H1 (cell line): ENCODE results near the gene GSG1L. TPM values are rescaled to one million over a fixed set of nuclear protein-coding genes. Genes with fewer than 3 reads are reported as not detected.

ENCODE experiments used
- CTCF ChIA-PET: fragments of 300-600 bp; sonication (Branson Sonifier 250); formaldehyde crosslinking; loops from one replicate; lab custom pipeline; 2021; ENCODE audit not compliant: partially characterized antibody; lab: Charles Lee
- POLR2A ChIA-PET: fragments of 300-600 bp; sonication (Branson Sonifier 250); formaldehyde crosslinking; loops from one replicate; lab custom pipeline; 2021; ENCODE audit warnings: inconsistent platforms; ENCODE audit not compliant: partially characterized antibody; lab: Charles Lee
- DNase-seq, 2 experiments: peaks; one replicate each; pipeline versions ENCODE4 v3.0.0 to v3.0.0-alpha.2; 2010 to 2022; ENCODE audit warnings: low spot score in 2 of 2, low read depth in 1 of 2, mixed read lengths in 1 of 2
- FAIRE-seq: peaks from 2 replicates; lab custom pipeline; 2011; peaks lifted over from hg19 to GRCh38; lab: Jason Lieb, UNC
- H2AFZ ChIP-seq: 2 replicates; pipeline ENCODE4 v1.8.1; 2012; ENCODE audit warnings: low read length, inconsistent platforms
- H2AK5ac ChIP-seq: 2 replicates; pipeline ENCODE4 v1.6.1; 2013; ENCODE audit warnings: low read depth, low read length
- H2BK120ac ChIP-seq: replicated peaks from 2 replicates; pipeline ENCODE3; 2013; ENCODE audit warnings: low read depth, low read length, inconsistent platforms
- H2BK12ac ChIP-seq: 2 replicates; pipeline ENCODE4 v1.6.1; 2013; ENCODE audit warnings: low read depth, low read length
- H2BK15ac ChIP-seq: 2 replicates; pipeline ENCODE4 v1.6.1; 2013; ENCODE audit warnings: low read length
- H2BK20ac ChIP-seq: 2 replicates; pipeline ENCODE4 v1.6.1; 2013; ENCODE audit warnings: low read length
- H2BK5ac ChIP-seq: 2 replicates; pipeline ENCODE4 v1.6.1; 2013; ENCODE audit warnings: low read depth, low read length
- H3K14ac ChIP-seq: 2 replicates; pipeline ENCODE4 v1.6.1; 2013; ENCODE audit warnings: inconsistent platforms; ENCODE audit not compliant: insufficient read length
- H3K18ac ChIP-seq: 2 replicates; pipeline ENCODE4 v1.6.1; 2013; ENCODE audit warnings: low read length; ENCODE audit errors: extremely low read depth
- H3K23ac ChIP-seq: 2 replicates; pipeline ENCODE4 v1.6.1; 2013; ENCODE audit warnings: inconsistent platforms; ENCODE audit not compliant: insufficient read length
- H3K23me2 ChIP-seq: 2 replicates; pipeline ENCODE4 v1.6.1; 2013; ENCODE audit warnings: low read depth, low read length
- H3K27ac ChIP-seq: 2 replicates; pipeline ENCODE4 v1.6.1; 2011; ENCODE audit warnings: low read depth, low read length, inconsistent platforms
- H3K27me3 ChIP-seq, 4 experiments: replicated peaks in 1 of 4; 1 replicate in 1 of 4; 2 replicates in 3 of 4; pipeline versions ENCODE4 v1.6.1 to v1.8.1; 2011 to 2013; ENCODE audit warnings: low read length in 3 of 4, mild to moderate bottlenecking in 3 of 4, inconsistent platforms in 2 of 4, mixed read lengths in 2 of 4, moderate library complexity in 1 of 4; ENCODE audit not compliant: control insufficient read depth in 3 of 4, insufficient read depth in 3 of 4; ENCODE audit errors: extremely low read depth in 1 of 4
- H3K36me3 ChIP-seq, 4 experiments: 2 replicates each; pipeline versions ENCODE4 v1.6.1 to v1.8.1; 2011 to 2013; ENCODE audit warnings: mild to moderate bottlenecking in 4 of 4, low read length in 3 of 4, moderate library complexity in 2 of 4, control low read depth in 1 of 4, inconsistent platforms in 1 of 4; ENCODE audit not compliant: insufficient read depth in 4 of 4, control insufficient read depth in 2 of 4
- H3K4ac ChIP-seq: replicated peaks from 2 replicates; pipeline ENCODE3; 2013; ENCODE audit warnings: low read length, low read depth, mixed read lengths, inconsistent platforms; ENCODE audit not compliant: insufficient read length
- H3K4me1 ChIP-seq, 4 experiments: replicated peaks in 1 of 4; 1 replicate in 1 of 4; 2 replicates in 3 of 4; pipeline versions ENCODE4 v1.6.1 to v1.8.1; 2011 to 2013; ENCODE audit warnings: low read length in 3 of 4, inconsistent platforms in 2 of 4, mixed read lengths in 1 of 4; ENCODE audit not compliant: insufficient read depth in 4 of 4, control insufficient read depth in 3 of 4
- H3K4me2 ChIP-seq, 2 experiments: 2 replicates each; pipeline versions ENCODE4 v1.6.1 to v1.8.1; 2011 to 2013; ENCODE audit warnings: low read depth in 2 of 2, low read length in 2 of 2, control low read depth in 1 of 2, inconsistent platforms in 1 of 2, mild to moderate bottlenecking in 1 of 2; ENCODE audit not compliant: insufficient read depth in 1 of 2
- H3K4me3 ChIP-seq, 4 experiments: fragments of 200-600, 300-600 bp in 1 of 4; sonication (generic), shearing (Covaris generic), sonication (Bioruptor Twin) in 1 of 4; 2 replicates each; pipeline versions ENCODE4 v1.5.1 to v1.8.1; 2011 to 2016; ENCODE audit warnings: low read length in 4 of 4, low read depth in 3 of 4, control low read depth in 2 of 4, inconsistent platforms in 2 of 4, mild to moderate bottlenecking in 2 of 4, mixed read lengths in 1 of 4, moderate library complexity in 1 of 4; ENCODE audit not compliant: insufficient read depth in 2 of 4; ENCODE audit errors: extremely low read depth in 1 of 4
- H3K56ac ChIP-seq: replicated peaks from 2 replicates; pipeline ENCODE3; 2013; ENCODE audit warnings: low read depth, mild to moderate bottlenecking, mixed read lengths, low read length, inconsistent platforms; ENCODE audit not compliant: insufficient read length
- H3K79me1 ChIP-seq: 2 replicates; pipeline ENCODE4 v1.6.1; 2013; ENCODE audit warnings: low read depth, low read length, control low read depth
- H3K79me2 ChIP-seq, 2 experiments: 2 replicates each; pipeline versions ENCODE4 v1.6.1 to v1.8.1; 2012 to 2013; ENCODE audit warnings: low read length in 2 of 2, mild to moderate bottlenecking in 2 of 2, inconsistent platforms in 1 of 2; ENCODE audit not compliant: insufficient read depth in 2 of 2, control insufficient read depth in 1 of 2
- H3K9ac ChIP-seq, 4 experiments: replicated peaks in 1 of 4; 1 replicate in 1 of 4; 2 replicates in 3 of 4; pipeline versions ENCODE4 v1.6.1 to v1.8.1; 2011 to 2013; ENCODE audit warnings: low read depth in 3 of 4, low read length in 3 of 4, control low read depth in 2 of 4, mild to moderate bottlenecking in 2 of 4, moderate library complexity in 2 of 4, inconsistent platforms in 1 of 4; ENCODE audit errors: extremely low read depth in 1 of 4
- H3K9me3 ChIP-seq, 2 experiments: 2 replicates each; pipeline versions ENCODE4 v1.6.1 to v1.8.1; 2012 to 2013; ENCODE audit warnings: mild to moderate bottlenecking in 2 of 2, moderate library complexity in 2 of 2, control low read depth in 1 of 2, inconsistent platforms in 1 of 2, low read depth in 1 of 2, low read length in 1 of 2, mixed read lengths in 1 of 2; ENCODE audit not compliant: insufficient read depth in 2 of 2
- H4K20me1 ChIP-seq, 2 experiments: replicated peaks in 1 of 2; 2 replicates each; pipeline versions ENCODE3 to v1.8.1; 2011 to 2013; ENCODE audit warnings: inconsistent platforms in 2 of 2, low read length in 2 of 2, mild to moderate bottlenecking in 1 of 2; ENCODE audit not compliant: insufficient read depth in 2 of 2, control insufficient read depth in 1 of 2
- H4K5ac ChIP-seq: 2 replicates; pipeline ENCODE4 v1.6.1; 2013; ENCODE audit warnings: low read length, low read depth, mixed read lengths, inconsistent platforms; ENCODE audit not compliant: insufficient read length
- H4K8ac ChIP-seq: 2 replicates; pipeline ENCODE4 v1.8.0; 2013; ENCODE audit warnings: mild to moderate bottlenecking, moderate library complexity, low read length, inconsistent platforms; ENCODE audit not compliant: insufficient read depth; ENCODE audit errors: extremely low read depth
- H4K91ac ChIP-seq: replicated peaks from 2 replicates; pipeline ENCODE3; 2013; ENCODE audit warnings: low read length, mixed read lengths, inconsistent platforms; ENCODE audit not compliant: insufficient read length
- JUN ChIP-seq: IDR thresholded peaks from 2 replicates; pipeline ENCODE4 v1.6.1; 2011; ENCODE audit warnings: low read depth, mild to moderate bottlenecking, improper control_type of control experiment, low read length
- WGBS, 2 experiments: shearing (Covaris generic) in 1 of 2; methylation state at CpG; one replicate each; pipeline versions ENCODE4 v1.1.6 to v1.1.7; 2013 to 2015; ENCODE audit warnings: low lambda C conversion rate in 2 of 2, mixed read lengths in 2 of 2, inconsistent platforms in 1 of 2, low coverage in 1 of 2, missing lambda C conversion rate in 1 of 2; ENCODE audit not compliant: insufficient replicate concordance in 2 of 2, insufficient coverage in 1 of 2, insufficient read length in 1 of 2; ENCODE audit errors: extremely low coverage in 1 of 2, missing lambda C conversion rate in 1 of 2; 5-methylcytosine and 5-hydroxymethylcytosine counted together
- polyA plus RNA-seq, 7 experiments: library from polyadenylated mRNA; depleted of rRNA in 3 of 7; stranded (reverse) in 5 of 7; unstranded in 2 of 7; fragments of >200 nt in 5 of 7; fragments of 200-250 nt in 2 of 7; gene quantifications; 1 replicate in 5 of 7; 2 replicates in 1 of 7; 4 replicates in 1 of 7; pipeline versions ENCODE4 v1.2.1 to v1.2.3, GENCODE V29; 2011 to 2013; ENCODE audit warnings: missing spikeins in 2 of 7, mixed read lengths in 2 of 7
- total RNA-seq: library from RNA; stranded (reverse); fragmentation: NEBNext Ultra II Directional; extraction: Animal tissue kit (Norgen Biotek cat#: 25700); gene quantifications from 2 replicates; pipeline ENCODE4 v1.2.1, GENCODE V29; 2021

GSG1L gene
- total and polyA plus RNA-seq, 2 of the 8 experiments (the other 6 are each of a cell fraction or from before 2014, with no cell fraction given), result 0.71 to 1.1 TPM

- DNase-seq (no peak), FAIRE-seq (no peak)
- Histone ChIP-seq H2BK5ac (no peak overlapping the region), H4K8ac (no peak overlapping the region; the same call in 1 of the 2 replicates), H3K4me2 (no peak overlapping the region), H2BK20ac (no peak overlapping the region), H2AFZ (no peak overlapping the region), H3K27ac (no peak overlapping the region), H3K18ac (no peak overlapping the region), H3K14ac (no peak overlapping the region), H3K23me2 (0 out of 2 replicates have a peak, but pooled peaks cover 3% of the 10 kb centered on the region), H3K56ac (no peak overlapping the region), H3K4me3 (no peak overlapping the region), H2BK120ac (no peak overlapping the region), H2AK5ac (no peak overlapping the region), H3K9ac (no peak overlapping the region), H3K4me1 (peaks cover 0 to 5% (median 2%) of the 10 kb centered on the region in 4 experiments; a peak in 2 of 7 replicates), H4K20me1 (peaks cover 0 to 2% of the 10 kb centered on the region in 2 experiments), H3K79me1 (no peaks in the 10 kb centered on the region), H4K5ac (no peak overlapping the region), H3K4ac (no peak overlapping the region), H2BK15ac (no peak overlapping the region), H3K36me3 (no peaks in the 10 kb centered on the region; a peak in 1 of 8 replicates), H4K91ac (no peak overlapping the region), H2BK12ac (no peak overlapping the region), H3K23ac (no peak overlapping the region), H3K79me2 (no peaks in the 10 kb centered on the region), H3K27me3 (no peaks in the 10 kb centered on the region), H3K9me3 (no peaks in the 10 kb centered on the region)
- ChIA-PET CTCF (interaction anchor here (0.7 to 1.9 kb wide), 14 partner anchors 10 to 142 kb away, joined by 3 to 16 read pairs (median 4); no protein-coding TSS in a partner anchor), POLR2A (no interaction called here)
- 89% methylated on average over 16 of the region's 16 CpGs; no CpG with 5 or more reads in 1 of the 2 experiments for WGBS, 2 experiments
- TF ChIP-seq JUN, result no peak
Measured at GRCh38 chr16:27749547-27749875, 314.0 kb downstream of the GSG1L start.
